HFF-Myc (cell line): ENCODE data around the gene NEBL.

Experiments used
- DNase-seq: peaks from one replicate; pipeline ENCODE4 v3.0.0-alpha.2; 2011; ENCODE audit warnings: low read depth; ENCODE audit errors: extremely low read depth
- H3K4me3 ChIP-seq: replicated peaks from 2 replicates; pipeline ENCODE4 v1.5.1; 2011; ENCODE audit warnings: low read depth, mild to moderate bottlenecking, control low read depth, low read length
- CTCF ChIP-seq: IDR thresholded peaks from 2 replicates; pipeline ENCODE4 v1.5.1; 2012; ENCODE audit warnings: mild to moderate bottlenecking, low read depth, low read length, control low read depth; ENCODE audit errors: missing control alignments

Gene NEBL

GRCh38 chr10:20835335-20835734, 61.8 kb downstream of the NEBL start:
- TF ChIP-seq CTCF = no peak
- no peak for DNase-seq
- no peak overlapping the region for H3K4me3 ChIP-seq

- TF ChIP-seq CTCF = no peak
- no peak for DNase-seq
- no peak overlapping the region for H3K4me3 ChIP-seq
Measured at GRCh38 chr10:20834825-20835224, 62.3 kb downstream of the NEBL start.

GRCh38 chr10:20822825-20823224, 74.3 kb downstream of the NEBL start:
- H3K4me3 ChIP-seq = no peak overlapping the region
- no peak for DNase-seq
- no peak for TF ChIP-seq CTCF

- DNase-seq = no peak
- H3K4me3 ChIP-seq = no peak overlapping the region
- no peak for TF ChIP-seq CTCF
Measured at GRCh38 chr10:20817646-20818045, 79.5 kb downstream of the NEBL start.

GRCh38 chr10:20817116-20817515, 80.0 kb downstream of the NEBL start:
- TF ChIP-seq CTCF = no peak
- H3K4me3 ChIP-seq = no peak overlapping the region
- DNase-seq = no peak

- H3K4me3 ChIP-seq = no peak overlapping the region
- no peak for TF ChIP-seq CTCF
- DNase-seq = no peak
Measured at GRCh38 chr10:20814116-20814515, 83.0 kb downstream of the NEBL start.

GRCh38 chr10:20811131-20811530, 86.0 kb downstream of the NEBL start:
- TF ChIP-seq CTCF = no peak
- H3K4me3 ChIP-seq = no peak overlapping the region
- DNase-seq = no peak
